NCI-H526 treated with DMSO at 0.1 percent for 48 hours (cell line): ENCODE data around the gene MYPOP.

Experiments
- DNase-seq: peaks from one replicate; lab custom pipeline; 2025; lab: John Stamatoyannopoulos, UW

The MYPOP gene, protein sequence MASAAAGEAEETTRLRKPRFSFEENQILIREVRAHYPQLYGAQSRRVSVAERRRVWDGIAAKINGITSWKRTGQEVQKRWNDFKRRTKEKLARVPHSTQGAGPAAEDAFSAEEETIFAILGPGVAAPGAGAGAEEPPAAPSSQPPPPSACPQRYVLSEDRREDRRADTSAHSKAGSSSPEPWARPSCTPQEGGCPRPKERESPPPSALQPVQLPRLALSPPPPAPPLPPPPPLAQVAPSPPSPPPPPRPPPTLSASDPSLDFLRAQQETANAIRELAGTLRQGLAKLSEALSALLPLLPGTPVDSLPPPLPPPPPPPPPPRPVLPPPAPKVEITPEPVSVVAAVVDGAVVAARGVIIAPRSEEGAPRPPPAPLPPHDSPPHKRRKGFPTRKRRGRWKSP

GRCh38 chr19:45901912-45902650, at the start of gene MYPOP:
Gene MYPOP (minus strand): TSS chr19:45902613. CDS start chr19:45901773, 840 bp downstream.
- DNase-seq: no peak

DNA sequence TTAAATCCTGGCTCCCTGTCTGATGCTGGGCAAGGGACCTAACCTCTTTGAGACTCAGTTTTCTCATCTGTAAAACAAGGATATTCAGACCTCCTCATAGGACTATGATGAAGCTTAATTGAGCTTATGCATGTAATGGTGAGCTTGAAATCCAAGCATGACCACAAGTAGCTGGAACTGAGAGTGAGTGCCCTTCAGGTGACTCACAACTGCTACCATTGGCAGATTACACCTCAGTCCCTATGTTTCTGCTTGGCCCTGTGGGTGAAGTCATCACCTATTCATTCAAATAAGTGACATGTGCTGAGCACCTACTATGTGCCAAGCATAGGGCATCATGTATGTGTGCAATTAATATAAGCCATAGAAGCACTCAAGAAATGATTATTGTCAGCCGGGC, 45.5 kb upstream of the MYPOP start:
- no peak for DNase-seq

- DNase-seq: no peak
These were observed 38.0 kb upstream of the MYPOP start for GRCh38 chr19:45940515-45940805.

DNA sequence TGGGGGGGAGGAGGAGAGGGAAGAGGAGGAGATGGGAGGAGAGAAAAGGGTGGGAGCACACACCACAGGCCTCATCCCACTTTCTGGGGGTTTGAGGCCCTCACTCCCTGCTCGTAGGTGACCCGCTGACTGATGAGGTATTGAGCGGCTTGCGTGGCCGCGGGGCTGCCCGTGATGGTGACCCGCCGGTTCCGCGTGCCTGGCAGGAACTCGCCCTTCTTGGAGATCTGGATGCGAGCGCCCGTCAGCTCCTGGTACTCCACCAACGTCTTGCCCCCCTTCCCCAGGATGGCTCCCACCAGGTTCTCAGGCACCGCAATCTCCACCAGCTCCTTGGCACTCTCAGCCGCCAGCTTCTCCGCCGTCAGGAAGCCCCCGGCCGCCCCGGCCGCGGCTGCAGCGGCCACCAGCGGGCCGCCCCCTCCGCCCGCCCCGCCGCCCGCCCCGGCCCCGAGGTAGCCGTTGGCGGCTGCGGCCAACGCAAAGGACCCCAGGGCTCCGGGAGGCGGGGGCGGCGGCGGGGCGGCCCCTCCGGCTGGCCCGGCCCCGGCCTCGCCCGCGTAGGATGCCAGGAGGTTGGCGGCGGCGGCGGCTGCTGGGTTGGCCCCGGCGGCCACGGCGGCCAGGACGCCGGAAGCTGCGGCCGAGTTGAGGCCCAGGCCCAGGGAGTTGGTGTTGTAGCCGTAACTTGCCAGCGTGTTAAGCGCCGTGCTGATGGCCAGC, 37.5 kb upstream of the MYPOP start:
- DNase-seq: no peak

DNA sequence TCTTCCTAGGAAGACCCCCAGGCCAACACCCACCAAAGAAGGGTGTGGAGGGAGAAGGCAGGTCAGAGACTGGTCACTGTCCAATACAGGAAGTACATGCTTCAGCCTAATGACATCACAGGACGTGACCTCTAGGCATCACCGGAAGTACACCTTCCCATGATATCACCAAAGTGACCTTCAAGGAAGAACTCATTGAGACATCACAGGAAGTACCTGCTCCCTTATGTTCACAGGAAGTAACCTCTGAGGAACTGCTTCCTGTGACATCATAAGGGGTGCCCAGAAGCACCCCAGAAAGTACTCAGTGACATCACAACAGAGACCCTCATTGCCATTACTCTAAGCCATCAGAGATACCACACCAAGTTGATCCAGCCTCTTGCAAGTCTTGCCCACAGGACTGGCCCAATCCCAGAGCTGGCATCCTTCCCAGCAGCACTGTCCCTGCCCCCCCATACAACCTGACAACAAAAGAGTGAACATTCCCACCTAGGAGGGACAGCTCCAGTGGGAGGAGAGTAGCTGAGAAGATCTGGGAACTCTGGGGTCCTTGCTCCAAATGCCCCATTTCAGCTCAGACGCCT, 36.4 kb upstream of the MYPOP start:
- no peak for DNase-seq

DNA sequence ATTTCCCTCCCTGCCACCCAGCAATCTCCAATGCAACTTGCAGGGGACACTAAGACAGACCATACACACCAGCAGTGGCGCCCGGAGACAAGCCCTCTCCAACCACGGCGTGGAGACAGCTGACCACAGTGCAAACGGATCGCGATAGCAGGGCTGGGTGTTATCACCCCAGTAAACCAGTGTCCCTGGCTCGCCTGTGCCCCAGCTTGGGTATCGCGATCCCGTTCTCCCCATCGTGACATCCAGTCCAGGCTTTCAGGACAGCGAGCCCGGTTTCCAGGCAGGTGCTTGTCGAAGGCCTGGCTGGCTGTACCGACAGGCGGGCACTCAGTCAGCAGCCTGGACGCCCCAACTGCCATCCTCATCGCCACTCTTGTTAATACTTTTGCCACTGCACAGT, 32.9 kb upstream of the MYPOP start:
- no peak for DNase-seq

DNA sequence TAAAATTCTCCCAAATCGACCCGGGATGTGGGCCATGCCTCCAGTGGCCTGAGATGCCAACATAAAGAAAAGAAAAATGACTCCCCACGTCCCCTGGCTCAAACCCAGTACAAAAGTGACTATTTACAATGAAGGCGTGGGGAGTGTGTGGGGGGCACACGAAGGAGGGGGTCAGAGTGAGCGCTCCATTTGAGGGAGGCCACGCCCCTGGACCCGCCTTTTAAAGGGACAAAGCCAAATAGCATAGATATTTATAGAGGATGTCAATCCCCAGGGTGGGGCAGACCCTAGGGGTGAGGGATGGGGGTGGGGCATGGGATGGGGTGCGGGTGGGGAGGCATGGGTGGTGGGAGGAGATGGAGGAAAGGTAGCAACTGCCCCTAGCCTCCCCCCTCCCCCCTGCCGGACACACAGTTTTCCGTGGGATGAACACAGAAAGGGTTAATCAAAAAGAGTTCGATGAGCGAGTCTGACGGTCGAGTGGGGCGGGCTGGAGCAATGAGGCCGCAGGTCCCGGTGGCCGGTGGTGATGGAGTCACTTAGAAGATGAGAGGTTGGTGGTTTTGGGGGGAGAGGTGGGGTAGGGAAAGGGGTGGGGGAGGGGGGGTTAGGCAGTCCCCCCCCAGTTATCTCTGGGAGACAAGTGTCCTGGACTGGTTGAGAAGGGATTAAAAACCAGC, 32.3 kb upstream of the MYPOP start:
- DNase-seq: no peak

DNA sequence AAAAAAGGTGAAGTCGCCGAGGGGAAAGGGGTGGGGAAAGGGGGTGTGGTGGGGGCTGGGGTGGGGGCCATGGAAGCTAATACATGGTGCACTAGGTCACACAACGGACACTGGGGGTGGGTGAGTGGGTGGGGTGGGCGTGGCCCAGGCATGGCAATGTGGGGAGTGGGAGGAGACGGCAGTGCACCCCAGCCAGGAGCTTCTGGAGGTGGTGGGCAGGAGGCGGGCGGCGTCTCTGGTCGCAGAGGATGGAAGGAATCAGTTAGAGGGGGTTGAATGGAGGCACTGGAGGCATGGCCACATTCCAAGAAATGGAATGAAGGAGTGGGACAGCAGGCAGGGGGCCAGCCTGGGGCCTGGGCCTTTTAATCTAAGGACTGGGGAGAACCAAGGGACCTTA, 31.3 kb upstream of the MYPOP start:
- no peak for DNase-seq

GRCh38 chr19:45931055-45931454, 28.6 kb upstream of the MYPOP start:
- no peak for DNase-seq

- DNase-seq: no peak
These were observed 26.8 kb upstream of the MYPOP start for GRCh38 chr19:45929247-45929646.

DNA sequence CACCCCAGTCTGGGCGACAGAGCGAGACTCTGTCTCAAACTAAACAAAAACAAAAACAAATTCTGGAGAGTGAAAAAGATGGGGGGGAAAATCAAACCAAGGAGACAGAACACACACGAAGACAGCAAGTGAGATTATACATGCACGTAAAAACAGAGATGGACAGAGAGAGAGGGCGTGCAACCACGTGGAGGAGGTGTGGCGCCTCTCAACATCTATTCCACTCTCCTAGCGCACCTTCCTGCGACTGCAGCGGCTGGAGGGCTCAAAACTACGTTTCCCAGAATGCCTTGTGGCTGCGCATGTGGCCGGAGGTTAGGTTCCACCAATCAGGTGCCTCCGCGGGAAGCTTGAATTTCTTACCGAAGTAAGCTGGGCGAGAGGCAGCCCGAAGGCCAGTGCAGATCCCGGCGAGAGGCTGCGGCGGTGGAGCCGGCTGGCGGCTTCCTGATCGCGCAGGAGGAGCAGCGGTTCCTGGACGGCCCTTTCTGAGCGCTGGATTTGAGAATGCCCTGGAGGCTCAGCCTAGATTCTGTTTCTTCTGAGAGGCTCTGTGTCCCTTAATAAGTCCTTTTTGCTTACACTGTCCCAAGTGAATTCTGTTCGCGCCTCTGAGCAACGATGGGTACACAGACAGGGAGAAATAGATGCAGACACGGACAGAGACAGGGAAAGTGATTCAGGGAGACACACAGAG, 25.3 kb upstream of the MYPOP start:
- DNase-seq: peak; percentile 91

- no peak for DNase-seq
These were observed 22.6 kb upstream of the MYPOP start for GRCh38 chr19:45924891-45925447.

DNA sequence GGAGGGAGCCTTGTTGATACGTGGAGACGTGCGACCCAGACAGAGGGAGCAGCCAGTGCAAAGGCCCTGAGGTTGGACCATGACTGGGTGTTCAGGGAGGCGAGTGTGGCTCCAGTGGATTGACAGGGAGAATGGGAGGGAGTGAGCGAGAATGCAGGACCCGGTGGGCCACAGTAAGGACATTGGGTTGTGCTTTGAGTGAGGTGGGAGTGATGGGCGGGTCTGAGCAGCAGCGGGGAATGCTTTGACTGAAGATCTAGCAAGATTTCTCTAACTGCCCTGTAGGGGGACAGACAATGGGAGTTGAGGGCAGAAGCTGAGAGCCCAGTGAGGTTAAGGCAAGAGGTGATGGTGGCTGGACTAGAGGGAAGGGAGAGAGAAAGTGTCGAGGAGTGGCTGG, 19.9 kb upstream of the MYPOP start:
- DNase-seq: no peak

GRCh38 chr19:45920458-45920857, 18.0 kb upstream of the MYPOP start:
- DNase-seq: no peak

- DNase-seq: no peak
These were observed 17.3 kb upstream of the MYPOP start for GRCh38 chr19:45919678-45920077.

GRCh38 chr19:45918721-45919120, 16.3 kb upstream of the MYPOP start:
- no peak for DNase-seq

DNA sequence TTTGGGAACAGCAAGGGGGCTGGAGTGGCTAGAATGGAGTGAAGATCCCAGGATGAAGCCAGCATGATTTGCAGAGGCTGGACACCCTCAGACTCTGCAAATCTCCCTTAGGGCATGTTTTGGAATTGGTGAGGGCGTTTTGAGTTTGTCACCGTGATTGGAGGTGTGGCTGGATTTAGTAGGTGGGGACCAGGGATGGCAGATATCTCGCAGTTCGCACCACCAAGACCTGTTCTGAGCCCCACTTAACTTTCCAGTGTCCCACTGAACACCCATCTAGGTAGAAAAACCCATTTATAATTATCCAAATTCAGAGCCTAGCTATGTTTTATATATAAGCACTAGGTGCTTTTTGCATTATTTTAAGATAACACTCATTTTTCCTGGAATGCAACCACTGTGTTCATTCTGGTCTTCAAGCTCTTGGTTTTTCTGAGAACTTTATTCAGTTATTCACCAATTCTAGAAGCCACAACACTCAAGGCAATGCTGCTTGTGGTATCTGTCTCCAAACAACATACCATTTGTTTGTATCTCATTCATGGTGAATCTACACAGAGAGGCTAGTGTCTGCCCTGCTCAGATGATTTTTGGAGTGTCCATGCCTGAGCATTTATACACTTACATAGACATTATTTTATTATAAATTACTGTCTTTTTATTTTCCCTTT, 15.1 kb upstream of the MYPOP start:
- DNase-seq: no peak

DNA sequence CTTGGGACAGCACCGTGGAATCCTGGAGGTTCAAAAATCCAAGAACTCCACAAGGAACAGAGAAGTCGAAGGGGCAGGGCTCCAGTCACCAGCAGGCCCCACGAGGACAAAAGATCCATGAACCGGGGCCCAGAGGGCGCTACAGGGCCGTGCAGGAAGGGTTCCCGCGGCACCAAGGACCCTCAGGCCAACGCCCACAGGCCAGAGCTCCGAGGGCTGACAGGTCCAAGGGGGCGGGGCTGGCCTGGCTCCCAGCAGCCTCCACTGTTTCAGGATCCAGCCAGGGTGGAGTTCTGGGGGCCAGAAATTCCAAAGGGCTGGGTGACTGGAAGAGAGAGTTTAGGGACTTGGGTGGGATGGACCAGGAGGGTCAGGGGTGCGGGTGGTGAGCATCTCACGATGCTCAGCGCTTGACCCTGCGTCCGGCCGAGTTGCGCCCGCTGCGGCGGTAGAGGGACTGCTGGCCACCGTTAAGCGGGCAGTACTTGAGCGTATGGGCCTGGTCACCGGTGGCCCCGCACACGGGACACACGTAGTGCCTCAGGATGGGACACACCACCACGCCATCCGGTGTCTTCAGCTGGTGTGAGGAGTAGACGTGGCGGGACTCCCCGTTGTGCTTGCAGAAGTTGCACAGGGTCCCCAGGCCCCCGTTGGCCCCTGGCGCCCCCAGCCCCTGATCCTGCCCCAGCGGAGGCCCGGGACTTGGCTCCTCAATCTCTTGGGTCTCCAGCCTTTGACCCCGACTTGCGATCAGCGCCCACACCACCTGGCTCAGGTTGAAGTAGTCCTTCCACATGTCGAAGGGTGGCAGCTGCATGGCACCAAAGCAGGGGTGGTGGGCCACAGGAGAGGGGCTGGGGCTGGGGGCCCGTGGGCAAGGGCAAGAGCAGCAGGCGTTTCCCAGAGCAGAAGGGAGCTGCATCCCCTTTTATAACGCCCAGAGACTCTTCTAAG, 11.7 kb upstream of the MYPOP start, which contains the start of gene NANOS2:
Gene NANOS2, minus strand, starts transcription at position 905 of the 957 bp plus-strand sequence. Its CDS starts 85 bp downstream, at position 820.
- no peak for DNase-seq

GRCh38 chr19:45911291-45911690, 8.9 kb upstream of the MYPOP start:
- DNase-seq: no peak
